Measurements from ENCODE around the gene TBC1D1. TPM values are rescaled to one million over a fixed set of nuclear protein-coding genes. Genes with fewer than 3 reads are reported as not detected.

TBC1D1 gene
- total RNA-seq, 1 experiment from 2014 or later: 28.5 TPM

GRCh38 chr4:38023347-38024205 lies 132.7 kb downstream of the TBC1D1 start:
- no peak for DNase-seq
- Mint-ChIP-seq H3K4me3 (ENCODE audit: unreplicated experiment) (no peak overlapping the region), H3K4me1 (ENCODE audit: low read depth, unreplicated experiment) (no peaks in the 10 kb centered on the region), H3K27ac (ENCODE audit: unreplicated experiment) (no peak overlapping the region), H3K27me3 (ENCODE audit: insufficient read depth, unreplicated experiment) (no peaks in the 10 kb centered on the region), H3K36me3 (ENCODE audit: insufficient read depth, unreplicated experiment) (no peaks in the 10 kb centered on the region), H3K9me3 (ENCODE audit: unreplicated experiment) (peaks cover 9% of the 10 kb centered on the region)
- ChIA-PET POLR2A (no interaction called here), CTCF (interaction anchor here (0.6 kb wide), 1 partner anchor 165 kb away, joined by 3 read pairs; no protein-coding TSS in a partner anchor)
- BruUV-seq (replicated peaks): no TSS peak
- Histone ChIP-seq H3K4me1 (no peaks in the 10 kb centered on the region), H3K36me3 (ENCODE audit: control insufficient read depth, insufficient read depth, low read length) (no peaks in the 10 kb centered on the region), H3K27me3 (replicated peaks; ENCODE audit: control insufficient read depth, insufficient read depth, low read length) (no peaks in the 10 kb centered on the region), H3K4me3 (ENCODE audit: low read depth, low read length) (no peak overlapping the region), H3K9me3 (no peaks in the 10 kb centered on the region)
- no peak for TF ChIP-seq CTCF (IDR thresholded peaks at IDR 0.05; ENCODE audit: insufficient read depth in 1 of 2, low read depth in 1 of 2, low read length in 1 of 2, severe bottlenecking in 1 of 2, unreplicated experiment in 1 of 2)
- intact Hi-C loops (cut with micrococcal nuclease; ENCODE audit: unreplicated experiment): no loop called here

DNA sequence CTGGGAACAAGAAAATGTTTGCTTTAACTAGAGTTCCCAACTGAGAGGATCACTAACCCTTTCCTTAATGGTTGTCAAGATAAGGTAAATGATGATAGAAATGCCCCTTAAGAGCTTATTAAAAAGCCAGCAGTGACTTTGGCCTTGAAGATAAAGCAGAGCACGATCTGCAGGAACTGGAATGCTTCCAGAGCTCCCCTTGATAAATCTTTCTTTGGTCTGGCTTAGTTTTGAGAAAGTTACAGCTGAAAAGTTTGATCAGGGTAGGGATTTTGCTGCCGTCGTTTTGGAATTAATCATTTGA lies 133.3 kb downstream of the TBC1D1 start:
- Histone ChIP-seq H3K4me1 (no peaks in the 10 kb centered on the region), H3K4me3 (ENCODE audit: low read depth, low read length) (no peak overlapping the region), H3K27me3 (replicated peaks; ENCODE audit: control insufficient read depth, insufficient read depth, low read length) (no peaks in the 10 kb centered on the region), H3K9me3 (no peaks in the 10 kb centered on the region), H3K36me3 (ENCODE audit: control insufficient read depth, insufficient read depth, low read length) (no peaks in the 10 kb centered on the region)
- intact Hi-C loops (cut with micrococcal nuclease; ENCODE audit: unreplicated experiment): no loop called here
- H3K27me3 Mint-ChIP-seq (ENCODE audit: insufficient read depth, unreplicated experiment): no peaks in the 10 kb centered on the region
- ChIA-PET CTCF (no interaction called here), POLR2A (no interaction called here)
- no peaks in the 10 kb centered on the region for H3K36me3 Mint-ChIP-seq (ENCODE audit: insufficient read depth, unreplicated experiment)
- TF ChIP-seq CTCF (IDR thresholded peaks at IDR 0.05; ENCODE audit: insufficient read depth in 1 of 2, low read depth in 1 of 2, low read length in 1 of 2, severe bottlenecking in 1 of 2, unreplicated experiment in 1 of 2): no peak
- H3K9me3 Mint-ChIP-seq (ENCODE audit: unreplicated experiment): peaks cover 9% of the 10 kb centered on the region
- no peak for DNase-seq
- no peaks in the 10 kb centered on the region for H3K4me1 Mint-ChIP-seq (ENCODE audit: low read depth, unreplicated experiment)
- no TSS peak for BruUV-seq (replicated peaks)
- H3K27ac Mint-ChIP-seq (ENCODE audit: unreplicated experiment): no peak overlapping the region
- no peak overlapping the region for H3K4me3 Mint-ChIP-seq (ENCODE audit: unreplicated experiment)

- no peaks in the 10 kb centered on the region for H3K36me3 ChIP-seq (ENCODE audit: control insufficient read depth, insufficient read depth, low read length)
- Mint-ChIP-seq H3K27me3 (ENCODE audit: insufficient read depth, unreplicated experiment) (no peaks in the 10 kb centered on the region), H3K36me3 (ENCODE audit: insufficient read depth, unreplicated experiment) (no peaks in the 10 kb centered on the region), H3K4me3 (ENCODE audit: unreplicated experiment) (no peak overlapping the region), H3K9me3 (ENCODE audit: unreplicated experiment) (peaks cover 7% of the 10 kb centered on the region), H3K4me1 (ENCODE audit: low read depth, unreplicated experiment) (no peaks in the 10 kb centered on the region), H3K27ac (ENCODE audit: unreplicated experiment) (no peak overlapping the region)
- ChIA-PET CTCF (interaction anchor here (0.6 to 0.7 kb wide), 2 partner anchors 46 to 1156 kb away, joined by 3 read pairs; no protein-coding TSS in a partner anchor), POLR2A (interaction anchor here (0.7 kb wide), 1 partner anchor 181 kb away, joined by 4 read pairs; no protein-coding TSS in a partner anchor)
- no TSS peak for BruUV-seq (replicated peaks)
- intact Hi-C loops (cut with micrococcal nuclease; ENCODE audit: unreplicated experiment): no loop called here
- H3K27me3 ChIP-seq (replicated peaks; ENCODE audit: control insufficient read depth, insufficient read depth, low read length): no peaks in the 10 kb centered on the region
- no peaks in the 10 kb centered on the region for H3K4me1 ChIP-seq
- no peak for TF ChIP-seq CTCF (IDR thresholded peaks at IDR 0.05; ENCODE audit: insufficient read depth in 1 of 2, low read depth in 1 of 2, low read length in 1 of 2, severe bottlenecking in 1 of 2, unreplicated experiment in 1 of 2)
- H3K9me3 ChIP-seq: no peaks in the 10 kb centered on the region
- no peak for DNase-seq
- no peak overlapping the region for H3K4me3 ChIP-seq (ENCODE audit: low read depth, low read length)
Observed at GRCh38 chr4:38025665-38026064, 134.8 kb downstream of the TBC1D1 start.

All from Caco-2 (cell line).